ELF-1 (cell line): ENCODE results near the gene TECR.
"Not testable (repeated sequence)": the region's sequence is repeated elsewhere in the genome, so short reads cannot be mapped to it uniquely, and the experiment has no call there.

ENCODE experiments used
- DNase-seq: peaks from one replicate; pipeline ENCODE4 v3.0.0-alpha.2; 2016; ENCODE audit warnings: low read depth, low spot score

TECR gene

DNA sequence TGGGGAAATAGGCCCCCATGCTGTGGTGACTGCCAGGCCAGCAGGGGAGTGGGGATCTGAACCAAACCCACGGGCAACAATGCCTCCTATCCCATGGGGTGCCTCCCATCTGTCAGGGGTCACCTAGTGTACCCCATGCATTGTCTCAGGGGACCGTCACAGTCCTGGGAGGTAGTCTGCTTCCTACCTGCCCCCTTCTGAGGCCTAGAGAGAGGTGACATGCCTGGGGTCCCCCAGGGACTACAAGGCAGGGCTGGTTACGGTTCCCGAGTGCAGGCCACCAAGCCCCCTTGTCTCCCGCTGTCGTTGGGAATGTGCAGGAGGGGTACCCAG is 31.3 kb downstream of the TECR start:
- DNase-seq: no peak

DNA sequence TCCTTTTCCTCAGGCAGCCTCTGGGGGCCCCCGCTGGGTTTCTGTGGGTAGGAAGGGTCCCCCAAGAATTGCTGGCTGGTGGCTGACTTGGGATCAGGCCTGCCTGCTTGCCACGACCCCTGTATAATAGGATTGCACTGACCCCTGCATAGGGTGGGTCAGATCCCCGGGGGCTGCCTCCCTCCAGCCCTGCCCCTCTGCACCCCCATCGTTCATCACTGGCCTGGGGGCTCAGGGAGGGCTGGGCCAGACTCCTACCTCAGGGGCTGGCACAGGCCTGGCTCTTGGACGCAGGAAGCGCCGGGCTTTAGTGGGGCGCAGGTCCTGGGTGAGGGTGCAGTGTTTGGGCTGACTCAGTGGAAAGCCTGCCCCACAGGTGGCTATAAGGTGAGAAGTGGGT is 31.9 kb downstream of the TECR start:
- DNase-seq: no peak

DNA sequence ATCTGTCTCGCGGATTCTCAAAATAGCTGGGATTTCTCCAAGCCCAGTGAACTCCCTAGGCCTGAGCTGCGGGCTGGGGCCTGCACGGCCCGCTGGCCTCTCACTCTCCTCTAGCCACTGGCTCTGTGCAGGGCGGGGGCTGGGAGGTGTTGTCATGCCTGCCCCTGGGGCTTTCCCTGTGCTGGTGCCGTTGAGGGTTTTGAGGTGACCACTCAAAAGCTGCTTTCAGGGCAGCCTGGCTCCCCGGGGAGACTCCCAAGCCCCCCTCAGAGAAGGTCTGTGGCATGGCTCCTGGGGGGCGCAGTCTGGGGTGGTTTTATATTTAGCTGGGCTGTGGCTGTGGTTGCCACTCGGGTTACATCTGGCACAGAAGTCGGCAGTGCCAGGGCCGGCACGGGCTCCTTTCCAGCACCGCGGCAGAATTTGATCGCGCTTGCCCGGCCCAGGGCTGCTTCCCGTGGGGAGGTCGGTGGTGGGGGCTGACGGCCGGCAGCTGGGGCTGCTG is 32.5 kb downstream of the TECR start:
- DNase-seq: peak; percentile 64

DNA sequence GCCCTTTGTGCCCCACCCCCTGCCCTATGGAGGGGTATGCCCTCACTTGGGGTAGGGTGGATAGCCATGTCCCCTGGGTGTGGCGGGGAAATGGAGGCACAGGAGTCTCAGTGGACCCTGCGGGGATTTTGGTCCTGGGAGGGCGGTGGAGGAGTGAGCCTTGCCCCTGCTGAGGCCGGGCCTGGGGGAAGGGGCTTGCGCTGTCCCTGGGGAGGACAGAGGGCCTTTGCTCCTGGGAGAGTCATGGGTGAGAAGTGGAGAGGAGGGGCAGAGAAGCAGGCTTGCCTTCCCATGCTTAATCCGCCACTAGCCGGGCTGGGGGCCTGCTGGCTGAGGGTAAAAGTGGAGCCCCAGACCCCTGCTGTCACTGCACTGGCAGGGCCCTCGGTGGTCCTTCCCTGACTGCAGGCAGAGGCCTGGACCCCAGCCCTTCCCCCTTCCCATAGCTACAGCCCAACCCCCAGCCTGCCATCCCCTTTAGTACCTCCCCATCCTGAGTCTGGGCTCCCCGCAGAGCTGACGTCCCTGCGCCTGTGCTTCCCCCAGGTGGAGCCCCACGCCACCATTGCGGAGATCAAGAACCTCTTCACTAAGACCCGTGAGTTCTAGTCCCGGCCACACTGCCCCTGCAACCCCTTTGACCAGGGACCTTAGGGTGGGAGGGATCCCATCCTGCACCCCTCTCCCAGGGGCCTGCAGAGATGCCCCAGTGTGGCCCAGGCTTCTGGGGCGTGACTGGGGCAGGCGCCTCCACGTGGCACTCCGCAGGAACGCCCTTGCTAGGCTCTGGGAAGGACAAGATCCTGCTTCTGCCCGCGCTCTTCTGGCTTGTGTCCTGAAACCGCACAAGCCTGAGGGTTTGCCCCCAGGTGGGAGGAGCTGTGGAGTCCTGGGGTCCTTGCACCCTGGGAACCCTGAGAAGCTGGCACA is 33.5 kb downstream of the TECR start:
- no peak for DNase-seq

DNA sequence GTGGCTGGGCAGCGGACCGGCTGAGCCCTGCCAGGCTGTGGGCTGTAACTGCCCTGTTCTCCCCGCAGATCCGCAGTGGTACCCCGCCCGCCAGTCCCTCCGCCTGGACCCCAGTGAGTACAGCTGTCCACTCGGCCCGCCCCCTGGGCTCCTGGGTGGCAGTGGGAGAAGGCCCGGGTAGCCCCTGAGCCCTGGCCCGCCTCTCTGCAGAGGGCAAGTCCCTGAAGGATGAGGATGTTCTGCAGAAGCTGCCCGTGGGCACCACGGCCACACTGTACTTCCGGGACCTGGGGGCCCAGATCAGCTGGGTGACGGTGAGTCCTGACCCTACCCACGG is 34.2 kb downstream of the TECR start:
- DNase-seq: no peak

DNA sequence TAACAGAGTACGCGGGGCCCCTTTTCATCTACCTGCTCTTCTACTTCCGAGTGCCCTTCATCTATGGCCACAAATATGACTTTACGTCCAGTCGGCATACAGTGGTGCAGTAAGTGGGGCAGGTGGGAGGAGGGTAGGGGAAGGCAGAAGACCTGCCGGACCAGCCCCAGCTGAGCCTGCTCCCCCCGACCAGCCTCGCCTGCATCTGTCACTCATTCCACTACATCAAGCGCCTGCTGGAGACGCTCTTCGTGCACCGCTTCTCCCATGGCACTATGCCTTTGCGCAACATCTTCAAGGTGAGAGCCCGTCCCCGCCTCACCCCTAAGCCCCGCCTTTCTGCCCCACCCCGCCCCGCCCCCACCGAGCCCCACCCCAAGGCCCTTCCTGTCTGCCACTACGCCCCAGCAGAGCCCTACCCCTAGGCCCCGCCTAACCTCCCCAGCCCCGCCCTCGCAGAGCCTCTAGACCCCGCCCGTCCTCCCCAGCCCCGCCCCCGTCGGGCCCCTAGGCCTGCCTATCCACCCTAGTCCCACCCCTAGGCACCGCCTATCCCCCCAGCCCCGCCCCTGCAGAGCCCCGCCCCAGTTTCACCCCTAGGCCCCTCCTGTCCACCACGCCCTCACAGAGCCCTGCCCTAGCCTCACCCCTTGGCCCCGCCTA is 34.7 kb downstream of the TECR start:
- DNase-seq: no peak

DNA sequence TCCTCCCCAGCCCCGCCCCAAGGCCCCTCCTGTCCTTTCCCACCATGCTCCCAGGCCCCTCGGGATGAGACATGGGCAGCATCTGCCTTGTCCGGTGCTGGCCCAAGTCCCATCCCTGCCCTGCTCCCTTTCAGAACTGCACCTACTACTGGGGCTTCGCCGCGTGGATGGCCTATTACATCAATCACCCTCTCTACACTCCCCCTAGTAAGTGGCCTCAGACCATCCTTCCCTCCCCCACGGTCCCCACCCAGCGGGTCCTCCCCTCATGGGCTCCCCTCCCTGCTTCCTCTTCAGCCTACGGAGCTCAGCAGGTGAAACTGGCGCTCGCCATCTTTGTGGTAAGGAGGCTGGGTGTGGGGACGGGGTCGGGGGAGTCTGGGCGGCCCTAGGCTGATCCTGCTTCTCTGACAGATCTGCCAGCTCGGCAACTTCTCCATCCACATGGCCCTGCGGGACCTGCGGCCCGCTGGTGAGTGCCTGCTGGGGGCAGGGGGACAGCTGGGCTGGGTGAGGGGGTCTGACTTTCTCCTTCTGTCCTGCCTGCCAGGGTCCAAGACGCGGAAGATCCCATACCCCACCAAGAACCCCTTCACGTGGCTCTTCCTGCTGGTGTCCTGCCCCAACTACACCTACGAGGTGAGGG is 35.4 kb downstream of the TECR start:
- DNase-seq: not testable (repeated sequence)

DNA sequence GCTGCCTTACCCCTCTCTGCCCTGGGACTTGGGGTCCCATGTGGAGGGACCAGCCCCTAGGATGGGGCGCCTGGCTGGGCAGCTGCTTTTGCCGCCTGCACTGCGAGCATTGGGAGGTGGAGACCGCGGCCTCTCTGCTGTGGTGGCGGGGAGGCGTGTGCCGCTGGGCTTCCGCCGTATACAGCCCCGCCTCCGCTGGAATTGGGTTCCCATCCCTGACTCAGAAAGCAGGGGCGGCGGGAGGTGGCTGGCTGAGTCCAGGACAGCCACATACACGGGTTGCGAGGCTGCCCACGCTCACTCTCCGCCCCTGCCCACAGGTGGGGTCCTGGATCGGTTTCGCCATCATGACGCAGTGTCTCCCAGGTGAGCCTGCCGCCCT is 35.9 kb downstream of the TECR start:
- no peak for DNase-seq

DNA sequence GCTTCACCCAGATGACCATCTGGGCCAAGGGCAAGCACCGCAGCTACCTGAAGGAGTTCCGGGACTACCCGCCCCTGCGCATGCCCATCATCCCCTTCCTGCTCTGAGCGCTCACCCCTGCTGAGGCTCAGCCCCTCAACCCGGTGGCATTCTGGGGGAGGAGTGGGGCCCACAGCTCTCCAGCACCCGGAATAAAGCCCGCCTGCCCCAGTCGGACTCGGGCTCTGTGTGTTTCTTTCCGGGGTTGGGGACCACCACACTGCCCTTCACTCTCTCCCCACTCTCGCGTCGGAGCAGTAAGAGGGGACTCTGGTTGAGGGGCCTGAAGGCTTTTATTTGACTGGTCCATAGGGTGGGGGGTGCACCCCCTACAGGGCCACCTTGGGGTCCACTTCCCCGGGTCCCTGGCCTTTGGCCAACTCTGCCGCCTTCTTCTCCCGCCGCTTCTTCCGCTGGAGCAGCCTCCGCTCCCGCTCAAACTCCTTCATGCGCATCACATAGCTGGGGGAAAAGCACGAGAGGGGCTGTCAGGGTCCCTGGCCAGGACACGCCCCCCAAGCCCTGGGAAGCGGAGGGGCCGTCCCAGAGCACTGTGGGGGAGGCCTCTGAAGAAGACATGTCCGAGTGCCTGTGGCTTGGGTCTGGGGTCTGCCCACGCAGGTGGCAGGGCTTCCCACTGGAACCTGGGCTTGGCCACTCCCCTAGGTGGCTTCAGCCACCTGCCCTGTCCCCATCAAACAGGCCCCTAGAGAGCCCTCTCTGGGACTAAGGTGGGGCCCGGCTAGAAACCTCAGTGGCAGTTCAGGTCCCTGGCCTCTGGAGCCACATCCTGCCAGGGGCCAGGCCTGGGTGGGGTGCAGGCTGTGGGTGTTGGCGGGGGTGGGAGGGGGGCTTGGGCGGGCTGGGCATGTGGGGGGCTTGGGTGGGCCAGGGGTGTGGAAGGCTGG is 36.6 kb downstream of the TECR start:
- no peak for DNase-seq

DNA sequence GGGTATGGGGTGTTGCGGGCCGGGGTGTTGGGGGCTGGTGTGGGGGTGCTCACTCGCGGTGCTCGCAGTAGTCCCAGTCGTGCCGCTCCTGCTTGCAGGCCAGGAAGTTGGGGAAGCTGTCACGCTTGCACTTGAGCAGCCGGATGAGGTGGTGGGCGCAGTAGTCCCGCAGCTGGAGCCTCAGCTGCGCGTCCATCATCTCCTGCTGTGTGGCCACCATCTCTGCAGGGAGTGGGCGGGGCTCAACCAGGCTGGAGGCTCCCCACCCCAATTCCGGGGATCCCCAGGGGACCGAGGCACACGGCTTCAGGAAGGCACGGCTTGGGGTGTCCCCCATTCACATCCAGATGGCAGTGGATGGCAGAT is 37.3 kb downstream of the TECR start:
- no peak for DNase-seq

DNA sequence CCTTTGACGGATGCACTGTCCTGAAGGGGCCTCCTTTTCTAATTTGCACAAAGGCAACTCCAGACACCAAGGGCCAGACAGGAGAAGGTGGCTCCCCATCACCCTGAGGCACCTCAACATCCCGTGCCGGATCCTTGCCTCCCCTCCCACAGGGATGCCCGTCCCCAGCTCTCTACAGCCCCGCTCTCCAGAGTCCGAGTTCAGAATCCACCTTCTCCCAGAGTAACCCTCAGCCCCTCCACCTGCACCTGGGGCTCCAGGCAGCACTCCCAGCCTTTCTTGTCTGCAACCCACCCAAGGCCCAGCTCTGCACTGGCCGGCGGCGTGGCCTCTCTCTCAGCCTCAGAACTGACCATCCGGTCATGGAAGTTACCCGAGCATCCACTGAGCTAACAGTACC is 37.7 kb downstream of the TECR start:
- DNase-seq: no peak

DNA sequence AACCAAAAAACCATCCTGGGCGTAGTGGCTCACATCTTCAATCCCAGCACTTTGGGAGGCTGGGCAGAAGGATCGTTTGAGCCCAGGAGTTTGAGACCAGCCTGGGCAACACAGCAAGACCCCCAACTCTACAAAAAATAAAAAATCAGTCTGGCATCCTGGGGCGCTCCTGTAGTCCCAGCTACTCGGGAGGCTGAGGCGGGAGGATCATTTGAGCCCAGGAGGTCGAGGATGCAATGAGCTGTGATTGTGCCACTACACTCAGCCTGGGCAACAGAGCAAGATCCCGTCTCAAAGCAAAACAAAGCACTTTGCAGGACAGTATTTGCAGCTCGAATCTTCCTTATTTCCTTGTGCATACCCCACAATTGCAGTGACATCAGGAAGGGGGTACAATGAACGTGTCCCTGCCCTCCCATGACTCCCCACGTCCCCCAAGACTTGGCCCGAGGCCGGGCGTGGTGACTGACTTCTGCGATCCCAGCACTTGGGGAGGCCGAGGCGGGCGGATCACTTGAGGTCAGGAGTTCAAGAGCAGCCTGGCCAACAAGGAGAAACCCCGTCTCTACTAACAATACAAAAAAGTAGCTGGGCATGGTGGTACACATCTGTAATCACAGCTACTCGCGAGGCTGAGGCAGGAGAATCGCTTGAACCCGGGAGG is 41.6 kb downstream of the TECR start:
- DNase-seq: no peak

DNA sequence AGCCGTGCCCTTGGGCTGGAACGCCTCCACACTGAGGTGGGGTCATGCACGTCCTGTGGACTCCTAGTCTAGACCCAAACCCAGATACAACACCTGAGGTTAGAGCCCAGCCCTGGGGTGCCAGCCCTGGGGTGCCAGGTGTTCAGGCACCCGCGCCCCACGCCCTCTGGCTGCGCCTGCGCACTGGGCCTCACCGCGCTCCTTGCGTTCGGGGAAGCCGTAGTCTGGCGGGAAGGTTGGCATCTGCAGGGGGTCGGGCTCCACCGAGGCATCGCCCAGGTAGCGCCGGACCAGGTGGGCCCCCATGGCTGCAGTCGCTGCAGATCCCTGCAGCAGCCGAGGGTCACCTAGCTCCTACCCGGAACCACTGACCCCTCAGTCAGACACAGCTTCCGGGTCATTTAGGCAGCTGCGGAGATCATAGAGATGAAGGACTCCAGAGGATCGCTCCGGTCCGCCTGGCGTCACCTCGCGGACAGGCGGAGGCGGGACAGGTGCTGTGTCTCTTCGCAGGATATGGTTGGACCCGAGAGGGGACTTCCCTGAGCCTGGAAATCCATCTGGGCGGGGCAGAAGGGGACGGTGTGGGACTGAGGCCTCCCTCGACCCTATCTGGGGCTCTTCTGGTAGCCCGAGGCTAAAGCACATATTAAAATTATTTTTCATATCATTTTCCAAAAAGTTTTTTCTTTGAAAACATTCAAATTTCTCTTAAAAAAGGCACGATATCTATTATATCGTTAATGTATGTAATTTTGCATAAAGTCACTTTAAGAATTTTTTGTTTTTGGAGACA is 42.5 kb downstream of the TECR start, which contains the start of gene NDUFB7:
NDUFB7 (minus strand) TSS at position 372 of the 796 bp plus-strand sequence; CDS start at position 306, 66 bp downstream.
- DNase-seq: peak; percentile 96

DNA sequence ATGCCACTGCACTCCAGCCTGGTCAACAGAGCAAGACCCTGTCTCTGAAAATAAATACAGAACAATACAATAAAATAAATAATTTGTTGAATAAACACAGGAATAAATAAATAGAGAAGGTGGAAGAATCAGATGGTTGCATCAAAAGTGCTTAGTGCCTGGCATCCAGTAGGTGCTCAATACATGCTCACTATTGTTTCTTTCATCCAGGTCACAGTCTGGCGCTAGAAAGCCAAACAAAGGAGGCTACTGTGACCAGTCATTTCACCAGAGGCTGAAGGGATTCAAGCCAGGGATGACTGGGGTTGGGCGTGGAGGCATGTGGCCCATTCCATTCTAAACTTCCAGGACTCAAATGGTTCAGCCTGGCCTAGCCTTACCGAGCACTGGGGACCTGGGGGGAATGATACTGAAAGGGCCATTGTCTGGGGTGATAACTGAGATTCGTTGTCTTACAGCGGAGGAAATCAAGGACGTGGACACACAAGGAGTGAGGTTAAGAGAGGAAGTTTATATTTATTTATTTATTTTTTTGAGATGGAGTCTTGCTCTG is 46.1 kb downstream of the TECR start:
- DNase-seq: no peak

DNA sequence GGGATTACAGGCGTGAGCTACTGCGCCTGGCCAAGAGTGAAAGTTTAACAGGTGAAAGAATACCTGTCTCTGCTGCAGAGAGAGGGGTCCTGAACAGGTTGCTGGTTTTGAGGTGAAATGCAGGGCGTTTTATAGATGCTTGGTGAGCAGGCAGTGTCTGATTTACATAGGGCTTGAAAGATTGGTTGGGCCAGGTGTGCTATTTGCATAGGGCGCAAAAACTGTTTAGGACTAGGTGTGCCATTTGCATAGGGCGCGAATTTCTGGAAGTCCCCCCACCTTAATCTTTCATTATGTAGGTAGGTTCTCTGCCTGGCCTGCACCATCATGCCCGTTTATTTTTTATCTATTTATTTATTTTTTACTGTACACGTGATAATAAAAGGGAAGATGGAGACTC is 47.0 kb downstream of the TECR start:
- DNase-seq: no peak

DNA sequence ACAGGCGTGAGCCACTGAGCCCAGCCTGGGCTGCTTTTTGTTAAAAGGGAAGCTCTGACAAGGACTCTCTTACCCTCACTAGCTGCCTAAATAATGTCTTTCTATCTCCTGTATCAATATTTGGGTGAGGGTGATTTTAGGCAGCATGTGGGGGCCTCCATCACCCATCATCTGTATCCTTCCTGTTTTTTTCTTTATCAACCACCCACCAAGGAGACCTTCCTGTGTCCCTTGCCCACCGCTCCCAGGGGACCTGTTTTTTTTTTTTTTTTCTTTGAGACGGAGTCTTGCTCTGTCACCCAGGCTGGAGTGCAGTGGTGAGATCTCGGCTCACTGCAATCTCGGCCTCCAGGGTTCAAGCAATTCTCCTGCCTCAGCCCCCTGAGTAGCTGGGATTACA is 47.9 kb downstream of the TECR start:
- DNase-seq: no peak

DNA sequence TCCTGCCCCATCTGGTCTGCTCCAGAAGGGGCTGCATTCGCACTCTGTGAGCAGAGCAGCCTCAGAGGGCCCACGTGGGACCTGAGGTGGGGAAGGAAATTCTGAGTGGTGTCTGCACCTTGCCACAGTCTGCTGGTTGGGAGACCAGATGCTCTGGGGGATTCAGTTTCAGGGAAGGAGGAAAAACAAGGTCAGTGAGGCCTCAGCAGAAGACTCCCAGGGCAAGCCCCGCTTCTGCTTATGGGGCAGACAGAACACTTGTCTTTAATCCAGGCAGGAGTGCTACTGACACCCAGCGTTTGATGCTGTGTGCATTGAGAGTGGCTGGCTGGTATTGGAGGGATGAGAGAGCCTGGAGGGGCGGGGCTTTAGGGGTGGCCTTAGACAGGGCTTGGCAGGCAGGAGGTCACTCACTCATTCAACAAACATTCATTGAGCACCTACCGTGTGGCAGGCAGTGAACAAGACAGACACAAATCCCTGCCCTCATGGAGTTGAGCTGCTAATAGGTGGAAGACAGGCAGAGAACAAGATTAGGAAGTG is 48.6 kb downstream of the TECR start:
- no peak for DNase-seq

DNA sequence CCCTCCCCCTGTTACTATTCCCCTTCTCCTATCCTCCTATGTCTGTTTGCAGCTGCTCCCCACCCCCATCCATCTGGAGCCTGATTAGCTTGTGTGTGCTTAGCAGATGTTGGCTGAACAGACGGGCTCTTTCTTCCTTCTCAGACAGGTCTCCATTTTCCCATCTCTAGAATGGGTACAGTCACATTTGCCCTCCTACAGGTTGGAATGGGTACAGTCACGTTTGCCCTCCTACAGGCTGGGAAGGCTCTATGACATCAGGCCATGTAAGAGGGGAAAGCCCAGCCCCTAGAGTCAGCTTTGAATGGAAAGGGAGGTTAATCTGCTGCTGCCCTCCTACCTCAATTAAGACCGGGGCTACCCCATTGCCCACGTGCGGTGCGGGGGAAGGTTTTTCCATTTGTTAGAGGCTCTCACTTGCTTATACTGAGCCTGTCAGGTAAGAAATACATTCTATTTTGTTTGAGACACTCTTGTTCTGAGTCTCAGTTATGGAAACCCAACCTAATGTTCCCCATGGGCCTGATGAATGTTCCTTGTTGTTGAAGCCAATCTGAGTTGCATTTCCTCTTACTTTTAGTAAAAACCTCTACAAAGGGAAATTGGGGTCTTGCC is 51.3 kb downstream of the TECR start:
- no peak for DNase-seq

DNA sequence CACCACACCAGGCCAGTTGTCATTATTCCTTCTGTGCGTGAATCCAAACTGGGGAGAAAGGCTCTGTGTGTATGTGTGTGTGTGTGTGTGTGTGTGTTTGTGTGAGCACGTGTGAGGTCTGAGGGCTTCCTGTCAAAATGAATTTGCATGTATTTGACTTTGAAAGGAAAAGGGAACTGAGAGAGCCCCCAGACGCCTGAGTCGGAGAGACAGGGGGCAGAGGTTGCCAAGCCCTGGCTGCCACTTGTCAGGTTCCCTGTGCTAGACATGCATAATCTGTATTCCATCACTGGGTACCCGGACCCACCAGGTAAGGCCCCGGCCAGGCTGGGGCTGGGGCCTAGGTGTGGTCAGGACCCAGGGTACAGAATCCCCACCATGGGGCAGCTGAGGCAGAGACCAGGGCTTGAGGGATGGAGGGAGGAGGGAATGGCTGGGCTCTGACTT is 53.5 kb downstream of the TECR start, which contains the start of gene CLEC17A:
CLEC17A (plus strand) TSS at position 191 of the 447 bp plus-strand sequence; CDS start at position 268, 77 bp downstream.
- DNase-seq: no peak
